HepG2 (cell line): ENCODE results near the gene BCAN. TPM values are rescaled to one million over a fixed set of nuclear protein-coding genes. Genes with fewer than 3 reads are reported as not detected.

ENCODE experiments used
- ATAC-seq: fragments of 200-7000 bp; cut with Tn5 transposase; 3 replicates; pipeline ENCODE4 v1.9.1; 2020; ENCODE audit warnings: mild to moderate bottlenecking, moderate library complexity
- BruUV-seq: library from RNA; stranded (reverse); fragments of 400-500 nt; replicated peaks from 2 replicates; lab custom pipeline; 2021; lab: Mats Ljungman, UMichigan
- CTCF ChIA-PET: fragments of 300-600 bp; formaldehyde crosslinking; extraction: SDS; loops from one replicate; lab custom pipeline; 2021; ENCODE audit warnings: low total read pairs, inconsistent platforms, low intra/inter-chr PET ratio; lab: Yijun Ruan, JAX
- POLR2A ChIA-PET: fragments of 350-600 bp; sonication (Branson Sonifier 250); formaldehyde crosslinking; loops from one replicate; lab custom pipeline; 2020; ENCODE audit warnings: antibody characterized with exemption, inconsistent platforms; lab: Yijun Ruan, JAX
- DNase-seq: peaks from one replicate; pipeline ENCODE4 v3.0.0-alpha.2; 2015; ENCODE audit warnings: low spot score
- FAIRE-seq: peaks from 3 replicates; lab custom pipeline; 2011; peaks lifted over from hg19 to GRCh38; lab: Jason Lieb, UNC
- H2AFZ ChIP-seq: one replicate; pipeline ENCODE4 v1.6.1; 2011; ENCODE audit warnings: low read length, inconsistent platforms
- H3K27ac ChIP-seq: fragments of 300-600 bp; 3 replicates; pipeline ENCODE4 v1.8.0; 2011; ENCODE audit warnings: mixed run types, mild to moderate bottlenecking, mixed read lengths, low read length, inconsistent platforms; ENCODE audit not compliant: insufficient read depth; ENCODE audit errors: extremely low read length
- H3K27me3 ChIP-seq, 2 experiments: fragments of 200-600 bp in 1 of 2; 2 replicates in 1 of 2; 3 replicates in 1 of 2; pipeline versions ENCODE4 v1.6.0 to v1.8.0; 2011; ENCODE audit warnings: low read length in 2 of 2, mild to moderate bottlenecking in 2 of 2, moderate library complexity in 2 of 2, inconsistent platforms in 1 of 2; ENCODE audit not compliant: insufficient read depth in 2 of 2, control insufficient read depth in 1 of 2
- H3K36me3 ChIP-seq, 2 experiments: fragments of 200-600 bp in 1 of 2; replicated peaks in 1 of 2; 2 replicates in 1 of 2; 3 replicates in 1 of 2; pipeline versions ENCODE4 v1.5.1 to v1.8.0; 2011; ENCODE audit warnings: low read length in 2 of 2, inconsistent platforms in 1 of 2; ENCODE audit not compliant: insufficient read depth in 2 of 2, control insufficient read depth in 1 of 2
- H3K4me1 ChIP-seq: 2 replicates; pipeline ENCODE4 v1.5.1; 2012; ENCODE audit warnings: low read length, inconsistent platforms; ENCODE audit not compliant: insufficient read depth
- H3K4me2 ChIP-seq: 2 replicates; pipeline ENCODE4 v1.6.0; 2011; ENCODE audit warnings: low read depth, low read length, inconsistent platforms
- H3K4me3 ChIP-seq, 3 experiments: fragments of 200-600 bp in 1 of 3; sonication (generic), shearing (Covaris generic) in 1 of 3; replicated peaks in 1 of 3; 2 replicates each; pipeline ENCODE4 v1.5.1; 2011 to 2016; ENCODE audit warnings: low read length in 3 of 3, inconsistent platforms in 2 of 3, low read depth in 2 of 3, mild to moderate bottlenecking in 2 of 3, control low read depth in 1 of 3, mixed read lengths in 1 of 3; ENCODE audit not compliant: insufficient read depth in 1 of 3
- H3K79me2 ChIP-seq: one replicate; pipeline ENCODE4 v1.6.1; 2011; ENCODE audit warnings: low read length, inconsistent platforms; ENCODE audit not compliant: insufficient read depth
- H3K9ac ChIP-seq: 2 replicates; pipeline ENCODE4 v1.6.0; 2011; ENCODE audit warnings: mild to moderate bottlenecking, low read depth, low read length, inconsistent platforms; ENCODE audit not compliant: insufficient read depth
- H3K9me3 ChIP-seq: 2 replicates; pipeline ENCODE4 v1.5.1; 2012; ENCODE audit warnings: mild to moderate bottlenecking, low read length
- H4K20me1 ChIP-seq: 2 replicates; pipeline ENCODE4 v1.6.0; 2011; ENCODE audit warnings: inconsistent platforms, mild to moderate bottlenecking, low read length, moderate library complexity; ENCODE audit not compliant: insufficient read depth
- BCL6 ChIP-seq: IDR thresholded peaks from 2 replicates; pipeline ENCODE4 v1.6.1; 2016; ENCODE audit warnings: missing genetic modification reagents, missing compliant biosample characterization
- EP300 ChIP-seq, 3 experiments: sonication (generic) in 1 of 3; formaldehyde crosslinking in 1 of 3; IDR thresholded peaks; 2 replicates each; pipeline versions ENCODE4 v1.5.1 to v1.6.1; 2011 to 2020; ENCODE audit warnings: low read depth in 2 of 3, low read length in 2 of 3, borderline replicate concordance in 1 of 3, improper control_type of control experiment in 1 of 3, mild to moderate bottlenecking in 1 of 3, missing genetic modification reagents in 1 of 3, moderate library complexity in 1 of 3
- FOXJ3 ChIP-seq: sonication (generic); formaldehyde crosslinking; IDR thresholded peaks from 2 replicates; pipeline ENCODE4 v1.4.0; 2020; ENCODE audit warnings: missing genetic modification reagents, mild to moderate bottlenecking, borderline replicate concordance
- FUBP1 ChIP-seq: sonication (generic); formaldehyde crosslinking; IDR thresholded peaks from 2 replicates; pipeline ENCODE4 v1.5.1; 2020; ENCODE audit warnings: missing genetic modification reagents, mild to moderate bottlenecking, borderline replicate concordance
- KDM1A ChIP-seq: IDR thresholded peaks from 2 replicates; pipeline ENCODE4 v1.6.1; 2016; ENCODE audit warnings: missing compliant biosample characterization
- KDM5B ChIP-seq: sonication (generic); formaldehyde crosslinking; IDR thresholded peaks from 2 replicates; pipeline ENCODE4 v1.4.0; 2020; ENCODE audit warnings: missing genetic modification reagents, mild to moderate bottlenecking, borderline replicate concordance
- LRRFIP1 ChIP-seq: sonication (generic); formaldehyde crosslinking; conservative IDR thresholded peaks from 2 replicates; pipeline ENCODE4 v1.4.0; 2020; ENCODE audit warnings: missing genetic modification reagents
- NFKB2 ChIP-seq: sonication (generic); formaldehyde crosslinking; IDR thresholded peaks from 2 replicates; pipeline ENCODE4 v1.4.0; 2020; ENCODE audit warnings: missing genetic modification reagents, borderline replicate concordance
- SMARCE1 ChIP-seq: fragments of 450-650 bp; IDR thresholded peaks from 2 replicates; pipeline ENCODE4 v1.6.1; 2017; ENCODE audit warnings: borderline replicate concordance
- STAT6 ChIP-seq: sonication (generic); formaldehyde crosslinking; IDR thresholded peaks from 2 replicates; pipeline ENCODE4 v1.4.0; 2020; ENCODE audit warnings: missing genetic modification reagents, mild to moderate bottlenecking, borderline replicate concordance
- TBL1XR1 ChIP-seq: fragments of 150-350 bp; IDR thresholded peaks from 2 replicates; pipeline ENCODE4 v1.6.1; 2014; ENCODE audit warnings: borderline replicate concordance, low read length; ENCODE audit not compliant: partially characterized antibody
- ZBTB7A ChIP-seq: sonication (generic); formaldehyde crosslinking; IDR thresholded peaks from 2 replicates; pipeline ENCODE4 v1.8.0; 2022; ENCODE audit warnings: mild to moderate bottlenecking, missing genetic modification reagents
- ZNF547 ChIP-seq: sonication (generic); formaldehyde crosslinking; IDR thresholded peaks from 2 replicates; pipeline ENCODE4 v1.5.1; 2020; ENCODE audit warnings: mild to moderate bottlenecking, missing genetic modification reagents
- ZNF558 ChIP-seq: sonication (generic); formaldehyde crosslinking; IDR thresholded peaks from 2 replicates; pipeline ENCODE4 v1.9.0; 2022; ENCODE audit warnings: mild to moderate bottlenecking, missing genetic modification reagents, borderline replicate concordance
- ZNF792 ChIP-seq: IDR thresholded peaks from 2 replicates; pipeline ENCODE4 v1.6.1; 2016
- ZSCAN20 ChIP-seq: sonication (generic); formaldehyde crosslinking; IDR thresholded peaks from 2 replicates; pipeline ENCODE4 v1.4.0; 2020; ENCODE audit warnings: missing genetic modification reagents, mild to moderate bottlenecking, borderline replicate concordance
- ZSCAN9 ChIP-seq: IDR thresholded peaks from 2 replicates; pipeline ENCODE4 v1.6.1; 2016; ENCODE audit warnings: borderline replicate concordance
- WGBS: methylation state at CpG from one replicate; pipeline ENCODE4 v1.1.6; 2017; ENCODE audit warnings: low lambda C conversion rate; 5-methylcytosine and 5-hydroxymethylcytosine counted together
- in situ Hi-C: cut with HindIII; loops from 2 replicates; pipeline ENCODE4 v1.10.0; 2017; ENCODE audit warnings: low pct_unique_long_range_greater_than_20kb; ENCODE audit not compliant: extremely low pct_ligation_motif_present
- intact Hi-C: fragments of 100-400 bp; cut with micrococcal nuclease; formaldehyde crosslinking; loops from one replicate; pipeline ENCODE4 v1.10.0; 2022; ENCODE audit not compliant: unreplicated experiment
- polyA plus RNA-seq, 8 experiments: library from polyadenylated mRNA; depleted of rRNA in 3 of 8; stranded (reverse) in 7 of 8; unstranded in 1 of 8; fragments of >200 nt; fragmentation: Illumina TruSeq in 4 of 8; extraction: Trizol in 4 of 8; gene quantifications; 2 replicates each; pipeline versions ENCODE4 v1.2.1 to v1.2.3, GENCODE V29; 2011 to 2016; ENCODE audit warnings: low read depth in 4 of 8, missing spikeins in 1 of 8, mixed read lengths in 1 of 8; ENCODE audit not compliant: insufficient read depth in 1 of 8
- total RNA-seq, 5 experiments: library from RNA; depleted of rRNA; stranded (reverse); fragments of >200 nt; fragmentation: Illumina TruSeq; extraction: Trizol; gene quantifications; 2 replicates each; pipeline ENCODE4 v1.2.3, GENCODE V29; 2016; ENCODE audit warnings: low read depth in 1 of 5

The BCAN gene
- total and polyA plus RNA-seq, 2 of the 13 experiments (the other 11 are each of a cell fraction or from before 2014, with no cell fraction given): not detected

GRCh38 chr1:156671804-156672203 lies 29.9 kb downstream of the BCAN start:
- 91% methylated on average over 2 of the region's 2 CpGs for WGBS
- ChIA-PET POLR2A (interaction anchor here (9.1 kb wide), 1 partner anchor 9 kb away, joined by 189 read pairs; no protein-coding TSS in a partner anchor), CTCF (no interaction called here)
- ATAC-seq (no peak), FAIRE-seq (no peak), DNase-seq (no peak)
- H3K79me2 ChIP-seq: no peaks in the 10 kb centered on the region
- peaks cover 60% of the 10 kb centered on the region for H3K4me1 ChIP-seq
- H2AFZ ChIP-seq: no peak overlapping the region
- no peaks in the 10 kb centered on the region for H4K20me1 ChIP-seq
- H3K4me3 ChIP-seq: no peak overlapping the region
- no TSS peak for BruUV-seq
- H3K36me3 ChIP-seq: no peaks in the 10 kb centered on the region
- H3K27me3 ChIP-seq: no peaks in the 10 kb centered on the region; a peak in 1 of 5 replicates
- H3K27ac ChIP-seq: no peak overlapping the region
- intact Hi-C loops (no loop called here), in situ Hi-C loops (no loop called here)
- no peak overlapping the region for H3K9ac ChIP-seq
- H3K4me2 ChIP-seq: no peak overlapping the region
- H3K9me3 ChIP-seq: no peaks in the 10 kb centered on the region
- no peak for TF ChIP-seq TBL1XR1
- no peak for TF ChIP-seq EP300 (IDR thresholded peaks at IDR 0.05; ENCODE audit: low read depth in 2 of 2, low read length in 2 of 2)
- no peak for TF ChIP-seq EP300 (CRISPR knock-in tag; IDR thresholded peaks at IDR 0.05; ENCODE audit: borderline replicate concordance)
- TF ChIP-seq ZNF792 (CRISPR knock-in tag): no peak
- no peak for TF ChIP-seq KDM1A (CRISPR knock-in tag)
- TF ChIP-seq LRRFIP1 (CRISPR knock-in tag): no peak
- TF ChIP-seq ZSCAN20 (CRISPR knock-in tag): no peak
- TF ChIP-seq ZNF558 (CRISPR knock-in tag): no peak
- no peak for TF ChIP-seq NFKB2
- TF ChIP-seq STAT6 (CRISPR knock-in tag): no peak
- no peak for TF ChIP-seq FUBP1 (CRISPR knock-in tag)
- TF ChIP-seq ZNF547 (CRISPR knock-in tag): no peak
- no peak for TF ChIP-seq ZBTB7A (CRISPR knock-in tag)
- TF ChIP-seq BCL6: no peak
- TF ChIP-seq KDM5B (CRISPR knock-in tag): no peak
- no peak for TF ChIP-seq FOXJ3 (CRISPR knock-in tag)
- TF ChIP-seq ZSCAN9 (CRISPR knock-in tag): no peak
- no peak for TF ChIP-seq SMARCE1
